A549 (cell line): ENCODE data around the gene TSPAN18. TPM values are rescaled to one million over a fixed set of nuclear protein-coding genes. Genes with fewer than 3 reads are reported as not detected.

ENCODE experiments used
- ATAC-seq, 2 experiments: fragments of 200-7000 bp in 1 of 2; fragments of >200 bp in 1 of 2; cut with Nextera tagmentation in 1 of 2; cut with Tn5 transposase in 1 of 2; 3 replicates each; pipeline versions ENCODE4 v1.8.0 to v1.9.1; 2018 to 2020; ENCODE audit warnings: mild to moderate bottlenecking in 1 of 2, moderate library complexity in 1 of 2
- CTCF ChIA-PET: fragments of 300-600 bp; sonication (Branson Sonifier 250); formaldehyde crosslinking; extraction: SDS; loops from one replicate; lab custom pipeline; 2021; ENCODE audit warnings: antibody characterized with exemption, inconsistent platforms; lab: Yijun Ruan, JAX
- POLR2A ChIA-PET: fragments of 350-600 bp; formaldehyde crosslinking; extraction: SDS; loops from one replicate; lab custom pipeline; 2021; ENCODE audit warnings: antibody characterized with exemption, inconsistent platforms; lab: Yijun Ruan, JAX
- DNase-seq, 2 experiments: peaks; one replicate each; pipeline versions ENCODE4 v3.0.0 to v3.0.0-alpha.2; 2011 to 2016; ENCODE audit warnings: low read depth in 1 of 2, low spot score in 1 of 2
- FAIRE-seq: peaks from 2 replicates; lab custom pipeline; 2011; peaks lifted over from hg19 to GRCh38; lab: Jason Lieb, UNC
- H3K27ac ChIP-seq, 2 experiments: fragments of >200 bp; sonication (Bioruptor Twin); formaldehyde crosslinking; 3 replicates each; pipeline ENCODE4 v1.5.1; 2016 to 2017
- H3K4me1 ChIP-seq: fragments of >200 bp; sonication (Bioruptor Twin); formaldehyde crosslinking; 3 replicates; pipeline ENCODE4 v1.6.1; 2016
- H3K4me2 ChIP-seq: fragments of >200 bp; sonication (Bioruptor Twin); formaldehyde crosslinking; 3 replicates; pipeline ENCODE4 v1.6.1; 2016
- H3K4me3 ChIP-seq: fragments of >200 bp; sonication (Bioruptor Twin); formaldehyde crosslinking; 3 replicates; pipeline ENCODE4 v1.5.1; 2016
- H3K9me3 ChIP-seq: fragments of >200 bp; sonication (Bioruptor Twin); formaldehyde crosslinking; 3 replicates; pipeline ENCODE4 v1.6.1; 2016
- BHLHE40 ChIP-seq: IDR thresholded peaks from 2 replicates; pipeline ENCODE4 v1.6.1; 2012; ENCODE audit warnings: low read depth, low read length, inconsistent platforms
- CBX8 ChIP-seq: fragments of 200-600 bp; sonication (generic); IDR thresholded peaks from 2 replicates; pipeline ENCODE4 v1.6.1; 2016
- CTCF ChIP-seq: fragments of >200 bp; sonication (Bioruptor Twin); formaldehyde crosslinking; IDR thresholded peaks from 3 replicates; pipeline ENCODE4 v1.5.1; 2016
- EP300 ChIP-seq, 2 experiments: fragments of >200 bp; sonication (Bioruptor Twin); formaldehyde crosslinking; IDR thresholded peaks; 2 replicates in 1 of 2; 3 replicates in 1 of 2; pipeline ENCODE4 v1.6.1; 2016 to 2017
- FOSL2 ChIP-seq, 2 experiments: fragments of 450-650 bp in 1 of 2; fragments of >200 bp in 1 of 2; sonication (Bioruptor Twin) in 1 of 2; formaldehyde crosslinking; IDR thresholded peaks; 2 replicates each; pipeline versions ENCODE4 v1.5.0 to v1.6.1; 2016 to 2020; ENCODE audit warnings: mild to moderate bottlenecking in 1 of 2, moderate library complexity in 1 of 2
- FOXS1 ChIP-seq: fragments of 250-450 bp; sonication (Bioruptor Pico); IDR thresholded peaks from 2 replicates; pipeline ENCODE4 v1.5.0; 2020; ENCODE audit warnings: mild to moderate bottlenecking, moderate library complexity
- HEYL ChIP-seq: fragments of 250-450 bp; sonication (Bioruptor Pico); IDR thresholded peaks from 2 replicates; pipeline ENCODE4 v1.8.0; 2021; ENCODE audit warnings: mild to moderate bottlenecking, moderate library complexity
- HMGXB4 ChIP-seq: fragments of 250-450 bp; sonication (Bioruptor Pico); IDR thresholded peaks from 2 replicates; pipeline ENCODE4 v1.5.0; 2021; ENCODE audit warnings: mild to moderate bottlenecking, moderate library complexity, borderline replicate concordance
- HOXB13 ChIP-seq: fragments of 250-450 bp; sonication (Bioruptor Pico); IDR thresholded peaks from 2 replicates; pipeline ENCODE4 v1.5.0; 2020; ENCODE audit warnings: low read depth, mild to moderate bottlenecking, moderate library complexity
- HOXB5 ChIP-seq: fragments of 250-450 bp; sonication (Bioruptor Pico); IDR thresholded peaks from 2 replicates; pipeline ENCODE4 v1.5.0; 2020; ENCODE audit warnings: mild to moderate bottlenecking, moderate library complexity
- JUN ChIP-seq, 2 experiments: fragments of >200 bp; sonication (Bioruptor Twin); formaldehyde crosslinking; IDR thresholded peaks; 2 replicates in 1 of 2; 3 replicates in 1 of 2; pipeline ENCODE4 v1.6.1; 2016 to 2017
- KDM1A ChIP-seq: fragments of 200-600 bp; sonication (generic); IDR thresholded peaks from 2 replicates; pipeline ENCODE4 v1.6.1; 2016; ENCODE audit warnings: low read depth, mild to moderate bottlenecking
- KDM5A ChIP-seq: fragments of 200-600 bp; sonication (generic); IDR thresholded peaks from 2 replicates; pipeline ENCODE4 v1.6.1; 2016; ENCODE audit warnings: antibody characterized with exemption, mild to moderate bottlenecking
- MAZ ChIP-seq: fragments of 150-350 bp; IDR thresholded peaks from 2 replicates; pipeline ENCODE4 v1.6.1; 2014; ENCODE audit warnings: antibody characterized with exemption, low read depth, low read length, borderline replicate concordance
- MYC ChIP-seq: IDR thresholded peaks from 2 replicates; pipeline ENCODE4 v1.6.1; 2012; ENCODE audit warnings: mild to moderate bottlenecking, inconsistent platforms, low read length, improper control_type of control experiment, borderline replicate concordance
- PHF8 ChIP-seq: fragments of 200-600 bp; sonication (generic); IDR thresholded peaks from 2 replicates; pipeline ENCODE4 v1.6.1; 2016; ENCODE audit warnings: low read depth, mild to moderate bottlenecking, antibody characterized with exemption, moderate library complexity, borderline replicate concordance
- RAD21 ChIP-seq, 2 experiments: fragments of >200 bp in 1 of 2; sonication (Bioruptor Twin) in 1 of 2; formaldehyde crosslinking in 1 of 2; IDR thresholded peaks in 1 of 2; conservative IDR thresholded peaks in 1 of 2; 2 replicates in 1 of 2; 3 replicates in 1 of 2; pipeline ENCODE4 v1.6.1; 2012 to 2018; ENCODE audit warnings: inconsistent platforms in 1 of 2
- RARB ChIP-seq: fragments of 250-450 bp; sonication (Bioruptor Pico); IDR thresholded peaks from 2 replicates; pipeline ENCODE4 v1.8.0; 2021; ENCODE audit warnings: mild to moderate bottlenecking, moderate library complexity
- RCOR1 ChIP-seq: fragments of 150-350 bp; IDR thresholded peaks from 2 replicates; pipeline ENCODE4 v1.6.1; 2014; ENCODE audit warnings: antibody characterized with exemption, low read length, low read depth
- RFX5 ChIP-seq: fragments of 450-650 bp; IDR thresholded peaks from 2 replicates; pipeline ENCODE4 v1.7.1; 2014; ENCODE audit warnings: antibody characterized with exemption, mild to moderate bottlenecking, moderate library complexity
- RNF2 ChIP-seq: fragments of 200-600 bp; sonication (generic); IDR thresholded peaks from 2 replicates; pipeline ENCODE4 v1.6.1; 2016; ENCODE audit warnings: low read depth, mild to moderate bottlenecking, antibody characterized with exemption, moderate library complexity, borderline replicate concordance
- SMC3 ChIP-seq: fragments of >200 bp; sonication (Bioruptor Twin); formaldehyde crosslinking; IDR thresholded peaks from 3 replicates; pipeline ENCODE4 v1.6.1; 2018; ENCODE audit warnings: inconsistent platforms
- SREBF2 ChIP-seq: fragments of 450-650 bp; IDR thresholded peaks from 2 replicates; pipeline ENCODE4 v1.6.1; 2014; ENCODE audit warnings: mild to moderate bottlenecking, moderate library complexity
- TP53 ChIP-seq: fragments of 250-450 bp; sonication (Bioruptor Pico); IDR thresholded peaks from 2 replicates; pipeline ENCODE4 v1.5.0; 2021; ENCODE audit warnings: mild to moderate bottlenecking, moderate library complexity
- ZC3H11A ChIP-seq: fragments of 450-650 bp; IDR thresholded peaks from 2 replicates; pipeline ENCODE4 v1.6.1; 2014; ENCODE audit warnings: antibody characterized with exemption, mild to moderate bottlenecking
- ZFP36 ChIP-seq: fragments of 450-650 bp; IDR thresholded peaks from 2 replicates; pipeline ENCODE4 v1.6.1; 2014; ENCODE audit warnings: borderline replicate concordance; ENCODE audit not compliant: partially characterized antibody
- ZNF302 ChIP-seq: fragments of 250-450 bp; sonication (Bioruptor Pico); IDR thresholded peaks from 2 replicates; pipeline ENCODE4 v1.9.0; 2021; ENCODE audit warnings: inconsistent platforms, mild to moderate bottlenecking, moderate library complexity
- ZSCAN20 ChIP-seq: fragments of 250-450 bp; sonication (Bioruptor Pico); IDR thresholded peaks from 2 replicates; pipeline ENCODE4 v1.8.0; 2022; ENCODE audit warnings: mild to moderate bottlenecking, moderate library complexity
- WGBS: methylation state at CpG from one replicate; pipeline ENCODE4 v1.1.6; 2017; ENCODE audit errors: missing lambda C conversion rate; 5-methylcytosine and 5-hydroxymethylcytosine counted together
- polyA plus RNA-seq, 4 experiments: library from polyadenylated mRNA; depleted of rRNA in 3 of 4; stranded (reverse); fragments of >200 nt; fragmentation: RNase III in 1 of 4; extraction: RNeasy Plus Mini Kit Qiagen cat#74134 plus additional on column Dnase treatment in 1 of 4; gene quantifications; 2 replicates in 3 of 4; 3 replicates in 1 of 4; pipeline ENCODE4 v1.2.3, GENCODE V29; 2011 to 2017
- TF ChIP-seq, protein P1 (sequence below): fragments of >200 bp; sonication (Bioruptor Twin); formaldehyde crosslinking; IDR thresholded peaks from 2 replicates; pipeline ENCODE4 v1.6.1; 2016

TSPAN18 gene
- polyA plus RNA-seq, 2 of the 4 experiments (the other 2 are of a cell fraction), result 0.81 to 4.5 TPM

DNA sequence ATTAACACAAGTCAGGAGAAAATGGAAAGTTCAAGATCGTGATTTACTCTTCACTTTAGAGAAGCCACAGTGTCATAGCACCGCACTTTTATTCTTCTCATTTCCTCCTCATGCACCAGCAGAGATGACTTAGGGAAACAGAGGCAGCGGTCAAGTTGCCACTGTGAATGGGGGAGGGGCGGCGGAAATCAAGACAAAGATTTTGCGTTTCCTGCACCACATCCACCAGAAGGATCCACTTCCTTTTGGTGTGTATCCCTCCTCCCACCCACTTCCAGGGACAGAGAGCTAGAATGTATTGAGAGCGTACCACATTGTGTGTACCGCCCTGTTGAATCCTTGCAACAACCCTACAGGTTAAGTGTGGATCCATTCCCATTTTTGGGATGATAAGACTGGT is 21.8 kb downstream of the TSPAN18 start:
- ChIA-PET CTCF (interaction anchor here (0.8 to 2.2 kb wide), 3 partner anchors 15 to 27 kb away, joined by 3 to 9 read pairs (median 7); no protein-coding TSS in a partner anchor), POLR2A (no interaction called here)
- TF ChIP-seq JUN (IDR thresholded peaks at IDR 0.05), result no peak
- TF ChIP-seq KDM5A, result no peak
- no peak for TF ChIP-seq KDM1A
- TF ChIP-seq CTCF, result no peak
- TF ChIP-seq RAD21 (conservative IDR thresholded peaks at IDR 0.05 in 1 of 2, IDR thresholded peaks at IDR 0.05 in 1 of 2), result no peak
- TF ChIP-seq ZSCAN20 (CRISPR knock-in tag), result no peak
- TF ChIP-seq FOSL2 (IDR thresholded peaks at IDR 0.05), result no peak
- TF ChIP-seq FOSL2 (CRISPR knock-in tag; IDR thresholded peaks at IDR 0.05), result no peak
- no peak for TF ChIP-seq SREBF2
- no peak for TF ChIP-seq ZNF302 (CRISPR knock-in tag)
- no peak for TF ChIP-seq FOXS1 (CRISPR knock-in tag)
- no peak for TF ChIP-seq HOXB13 (CRISPR knock-in tag)
- TF ChIP-seq RCOR1, result no peak
- TF ChIP-seq BHLHE40, result no peak
- TF ChIP-seq RARB (CRISPR knock-in tag), result no peak
- TF ChIP-seq, protein P1, sequence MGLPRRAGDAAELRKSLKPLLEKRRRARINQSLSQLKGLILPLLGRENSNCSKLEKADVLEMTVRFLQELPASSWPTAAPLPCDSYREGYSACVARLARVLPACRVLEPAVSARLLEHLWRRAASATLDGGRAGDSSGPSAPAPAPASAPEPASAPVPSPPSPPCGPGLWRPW, result no peak
- TF ChIP-seq ZFP36, result no peak
- TF ChIP-seq RFX5, result no peak
- no peak for TF ChIP-seq HOXB5 (CRISPR knock-in tag)
- Histone ChIP-seq H3K9me3 (no peaks in the 10 kb centered on the region), H3K27ac (no peak overlapping the region), H3K4me3 (no peak overlapping the region), H3K4me2 (no peak overlapping the region), H3K4me1 (no peaks in the 10 kb centered on the region)
- WGBS, result 80% methylated on average over 8 of the region's 8 CpGs
- DNase-seq (no peak), FAIRE-seq (no peak), ATAC-seq (no peak)

GRCh38 chr11:44749189-44749588 is 22.4 kb downstream of the TSPAN18 start:
- H3K4me2 ChIP-seq, result no peak overlapping the region
- DNase-seq (no peak), ATAC-seq (no peak), FAIRE-seq (no peak)
- H3K9me3 ChIP-seq, result no peaks in the 10 kb centered on the region
- TF ChIP-seq SREBF2 (no peak), MAZ (no peak), ZNF302 (CRISPR knock-in tag) (no peak), EP300 (IDR thresholded peaks at IDR 0.05) (no peak), JUN (IDR thresholded peaks at IDR 0.05) (no peak)
- no peaks in the 10 kb centered on the region for H3K4me1 ChIP-seq
- H3K4me3 ChIP-seq, result no peak overlapping the region
- 74% methylated on average over 2 of the region's 2 CpGs for WGBS
- CTCF ChIA-PET, result interaction anchor here (1.2 to 2.2 kb wide), 3 partner anchors 25 to 144 kb away, joined by 3 to 9 read pairs (median 3); no protein-coding TSS in a partner anchor
- H3K27ac ChIP-seq, result no peak overlapping the region
- POLR2A ChIA-PET, result no interaction called here

- Histone ChIP-seq H3K9me3 (no peaks in the 10 kb centered on the region), H3K4me3 (no peak overlapping the region), H3K4me2 (no peak overlapping the region), H3K4me1 (no peaks in the 10 kb centered on the region), H3K27ac (no peak overlapping the region)
- ChIA-PET CTCF (interaction anchor here (0.7 to 2.2 kb wide), 7 partner anchors 17 to 613 kb away, joined by 3 to 9 read pairs (median 3); no protein-coding TSS in a partner anchor), POLR2A (no interaction called here)
- ATAC-seq, result no peak
- no peak for FAIRE-seq
- no peak for DNase-seq
- 55% methylated on average over 7 of the region's 7 CpGs for WGBS
- TF ChIP-seq MYC, result no peak
- no peak for TF ChIP-seq ZC3H11A
- TF ChIP-seq ZSCAN20 (CRISPR knock-in tag), result no peak
- TF ChIP-seq FOXS1 (CRISPR knock-in tag), result no peak
- TF ChIP-seq HOXB5 (CRISPR knock-in tag), result no peak
- no peak for TF ChIP-seq RNF2
- TF ChIP-seq RFX5, result no peak
- TF ChIP-seq PHF8, result no peak
- TF ChIP-seq HEYL (CRISPR knock-in tag), result no peak
- TF ChIP-seq, protein P1, result no peak
- no peak for TF ChIP-seq TP53 (CRISPR knock-in tag)
- TF ChIP-seq KDM1A, result no peak
- TF ChIP-seq SMC3, result no peak
- TF ChIP-seq HMGXB4 (CRISPR knock-in tag), result no peak
- no peak for TF ChIP-seq CBX8
These were observed 24.0 kb downstream of the TSPAN18 start for GRCh38 chr11:44750551-44751465.
